WI38 (cell line): ENCODE data around the gene INSYN2B.

Source experiments
- H3K4me3 ChIP-seq: 2 replicates; pipeline ENCODE4 v1.5.1; 2011; ENCODE audit warnings: low read depth, mild to moderate bottlenecking, control low read depth, low read length
- TF ChIP-seq, protein P1 (sequence below): IDR thresholded peaks from 2 replicates; pipeline ENCODE4 v1.5.1; 2012; ENCODE audit warnings: low read depth, mild to moderate bottlenecking, control low read depth, low read length

Gene INSYN2B

DNA sequence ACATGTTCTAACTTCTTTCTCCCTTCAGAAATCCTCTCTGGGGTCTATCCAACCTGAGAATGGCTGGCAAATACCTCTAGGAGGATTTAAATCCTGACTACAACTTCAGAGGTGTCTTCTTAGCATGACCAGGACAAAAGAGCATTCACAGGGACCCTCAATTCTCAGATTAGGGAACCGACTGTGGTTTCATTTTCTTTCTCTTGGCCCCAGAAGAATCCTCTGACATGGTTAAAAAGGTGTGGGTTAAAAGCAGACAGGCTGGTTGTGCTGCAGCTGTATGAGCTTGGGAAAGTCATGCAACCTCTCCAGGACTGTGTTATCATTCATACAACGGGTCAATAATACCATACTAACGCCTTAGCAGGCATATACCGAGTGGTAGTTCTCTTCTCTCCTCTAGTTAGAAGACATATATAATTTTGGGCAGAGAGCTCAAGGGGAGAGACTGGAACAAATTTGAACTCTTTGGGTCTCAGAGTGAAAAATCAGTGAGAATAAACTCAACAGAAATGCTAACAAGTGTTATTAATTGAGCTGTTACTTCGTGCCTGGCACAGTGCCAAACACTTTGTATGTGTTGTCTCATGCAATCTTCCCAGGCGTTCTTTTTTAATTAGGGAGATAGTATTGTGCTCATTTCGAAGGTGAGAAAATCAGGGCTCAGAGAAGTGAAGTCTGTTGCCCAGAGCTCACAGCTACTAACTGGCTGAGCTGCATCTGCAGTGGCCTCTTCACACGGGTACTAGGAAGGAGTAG, 35.2 kb downstream of the INSYN2B start:
- no peak overlapping the region; the same call in 1 of the 2 replicates for H3K4me3 ChIP-seq

DNA sequence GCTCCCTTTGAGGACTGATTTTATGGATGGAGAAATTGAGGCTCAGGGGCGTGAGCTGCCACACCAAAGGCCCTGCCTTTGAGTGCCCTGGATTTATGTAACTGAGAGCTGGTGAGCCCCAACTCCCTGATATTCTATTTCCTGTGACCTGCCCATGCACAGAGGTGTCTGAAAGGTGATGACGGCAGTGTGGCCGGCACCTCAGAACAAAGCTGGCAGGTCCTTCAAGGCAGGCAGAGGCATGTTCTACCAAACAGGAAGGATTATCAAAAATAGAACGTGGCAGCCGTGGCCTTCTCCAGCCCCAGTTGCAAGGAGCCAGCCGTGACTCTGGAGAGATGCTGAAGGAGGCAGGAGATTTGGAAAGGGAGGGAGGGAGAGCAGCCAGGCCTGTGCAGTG, 36.2 kb downstream of the INSYN2B start:
- H3K4me3 ChIP-seq, result no peak overlapping the region
- TF ChIP-seq, protein P1, sequence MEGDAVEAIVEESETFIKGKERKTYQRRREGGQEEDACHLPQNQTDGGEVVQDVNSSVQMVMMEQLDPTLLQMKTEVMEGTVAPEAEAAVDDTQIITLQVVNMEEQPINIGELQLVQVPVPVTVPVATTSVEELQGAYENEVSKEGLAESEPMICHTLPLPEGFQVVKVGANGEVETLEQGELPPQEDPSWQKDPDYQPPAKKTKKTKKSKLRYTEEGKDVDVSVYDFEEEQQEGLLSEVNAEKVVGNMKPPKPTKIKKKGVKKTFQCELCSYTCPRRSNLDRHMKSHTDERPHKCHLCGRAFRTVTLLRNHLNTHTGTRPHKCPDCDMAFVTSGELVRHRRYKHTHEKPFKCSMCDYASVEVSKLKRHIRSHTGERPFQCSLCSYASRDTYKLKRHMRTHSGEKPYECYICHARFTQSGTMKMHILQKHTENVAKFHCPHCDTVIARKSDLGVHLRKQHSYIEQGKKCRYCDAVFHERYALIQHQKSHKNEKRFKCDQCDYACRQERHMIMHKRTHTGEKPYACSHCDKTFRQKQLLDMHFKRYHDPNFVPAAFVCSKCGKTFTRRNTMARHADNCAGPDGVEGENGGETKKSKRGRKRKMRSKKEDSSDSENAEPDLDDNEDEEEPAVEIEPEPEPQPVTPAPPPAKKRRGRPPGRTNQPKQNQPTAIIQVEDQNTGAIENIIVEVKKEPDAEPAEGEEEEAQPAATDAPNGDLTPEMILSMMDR, result no peak

More for the DNA sequence above, 35.2 kb downstream of the INSYN2B start:
- TF ChIP-seq, protein P1, result no peak

DNA sequence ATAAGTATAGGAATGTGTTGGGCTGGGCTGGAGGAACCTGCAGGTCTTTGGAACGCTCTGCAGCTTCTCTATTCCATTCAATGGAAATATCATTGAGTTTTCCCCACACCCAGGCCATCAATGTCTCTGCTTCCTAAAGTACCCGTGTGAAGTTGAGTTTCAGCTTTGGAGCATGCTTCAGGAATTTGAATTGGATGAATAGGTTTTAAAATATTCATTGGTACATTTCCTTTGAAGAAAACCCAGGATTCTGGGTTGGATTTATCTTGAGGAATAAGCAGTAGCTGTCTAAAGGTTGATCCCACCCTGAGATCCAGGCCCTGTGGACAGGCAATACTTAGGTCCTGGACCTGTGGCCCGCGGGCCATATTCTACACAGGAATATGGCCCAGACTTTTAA, 37.3 kb downstream of the INSYN2B start:
- TF ChIP-seq, protein P1, result no peak
- H3K4me3 ChIP-seq, result no peak overlapping the region

DNA sequence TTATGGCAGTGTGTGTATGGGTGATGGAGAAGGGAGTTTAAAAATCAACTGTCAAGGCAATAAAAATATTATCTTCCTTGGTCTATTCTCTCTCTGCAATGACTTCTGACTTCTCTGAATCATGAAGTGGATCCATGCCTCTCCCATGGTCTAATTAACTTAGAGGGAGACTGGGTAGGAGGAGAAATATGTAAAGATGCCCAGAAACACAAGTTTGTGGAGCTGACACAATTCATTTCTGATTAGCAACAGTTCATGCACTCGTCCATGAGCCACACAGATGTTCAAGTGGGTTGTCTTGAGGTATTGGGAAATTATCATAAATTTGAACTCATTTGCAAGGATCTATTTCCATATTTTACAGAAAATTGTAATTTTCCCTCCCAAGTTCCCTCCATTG, 38.1 kb downstream of the INSYN2B start:
- H3K4me3 ChIP-seq, result no peak overlapping the region
- TF ChIP-seq, protein P1, result no peak

DNA sequence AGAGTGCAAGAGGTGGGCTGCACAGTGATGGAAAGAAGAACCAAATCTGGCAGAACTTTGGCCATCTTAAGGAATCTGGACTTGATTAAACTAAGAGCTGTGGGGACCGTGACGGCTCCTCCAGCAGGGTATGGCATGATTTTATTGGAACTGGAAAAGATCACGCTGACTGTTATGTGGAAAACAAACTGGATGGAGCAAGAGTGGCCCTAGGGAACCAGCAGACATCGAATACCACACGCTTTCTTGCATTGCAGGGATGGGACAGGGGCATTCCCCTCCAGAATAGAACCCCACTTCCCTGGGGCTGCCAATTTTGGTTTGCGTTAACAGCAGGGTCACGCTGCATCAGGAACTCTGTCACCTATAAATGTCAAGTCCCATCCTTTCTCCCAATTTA, 38.8 kb downstream of the INSYN2B start:
- TF ChIP-seq, protein P1, result no peak

DNA sequence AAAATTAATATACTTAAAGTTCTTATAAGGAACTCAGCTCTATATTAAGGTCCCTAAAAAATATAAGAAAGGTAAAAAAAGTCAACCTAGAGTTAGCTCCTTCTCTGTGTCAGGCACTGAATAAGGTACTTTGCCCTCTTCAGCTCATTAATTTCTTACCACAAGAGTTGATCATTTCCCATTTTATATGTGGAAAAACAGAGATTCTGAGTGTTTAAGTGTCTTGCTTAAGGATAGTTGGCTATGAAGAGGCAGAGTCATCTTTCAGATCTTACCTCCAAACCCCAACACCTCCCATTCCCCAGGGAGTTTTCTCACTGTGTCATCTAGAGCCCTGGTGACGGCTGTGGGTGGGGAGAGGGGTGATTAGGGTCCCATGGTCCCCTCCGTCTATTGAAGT, 40.6 kb downstream of the INSYN2B start:
- no peak overlapping the region for H3K4me3 ChIP-seq
- TF ChIP-seq, protein P1, result no peak

More for the DNA sequence above, 38.8 kb downstream of the INSYN2B start:
- no peak overlapping the region for H3K4me3 ChIP-seq

DNA sequence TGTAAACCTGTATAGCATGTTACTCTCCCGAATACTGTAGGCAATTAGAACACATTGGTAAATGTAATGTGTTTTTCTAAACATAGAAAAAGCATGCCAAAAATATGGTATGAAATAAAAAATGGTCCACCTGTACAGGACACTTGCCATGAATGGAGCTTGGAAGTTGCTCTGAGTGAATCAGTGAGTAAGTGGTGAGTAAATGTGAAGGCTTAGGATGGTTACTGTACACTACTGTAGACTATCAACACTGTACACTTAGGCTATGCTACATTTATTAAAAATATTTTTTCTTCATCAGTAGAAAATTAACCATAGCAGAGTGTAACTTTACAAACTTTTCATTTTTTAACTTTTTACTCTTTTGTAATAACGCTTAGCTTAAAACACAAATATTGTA, 41.9 kb downstream of the INSYN2B start:
- H3K4me3 ChIP-seq, result no peak overlapping the region
- TF ChIP-seq, protein P1, result no peak
